RPMI8226 (cell line): Measurements from ENCODE around the gene CCDC187.
"Not testable (repeated sequence)": the region's sequence is repeated elsewhere in the genome, so short reads cannot be mapped to it uniquely, and the experiment has no call there.

Source experiments
- DNase-seq: peaks from one replicate; pipeline ENCODE4 v3.0.0-alpha.2; 2015

CCDC187 gene

GRCh38 chr9:136237486-136238341 is 66.2 kb downstream of the CCDC187 start:
- no peak for DNase-seq

GRCh38 chr9:136236471-136237410 is 67.2 kb downstream of the CCDC187 start:
- not testable (repeated sequence) for DNase-seq

GRCh38 chr9:136235709-136236455 is 68.0 kb downstream of the CCDC187 start:
- DNase-seq = no peak

GRCh38 chr9:136235171-136235570 is 68.7 kb downstream of the CCDC187 start:
- no peak for DNase-seq

DNA sequence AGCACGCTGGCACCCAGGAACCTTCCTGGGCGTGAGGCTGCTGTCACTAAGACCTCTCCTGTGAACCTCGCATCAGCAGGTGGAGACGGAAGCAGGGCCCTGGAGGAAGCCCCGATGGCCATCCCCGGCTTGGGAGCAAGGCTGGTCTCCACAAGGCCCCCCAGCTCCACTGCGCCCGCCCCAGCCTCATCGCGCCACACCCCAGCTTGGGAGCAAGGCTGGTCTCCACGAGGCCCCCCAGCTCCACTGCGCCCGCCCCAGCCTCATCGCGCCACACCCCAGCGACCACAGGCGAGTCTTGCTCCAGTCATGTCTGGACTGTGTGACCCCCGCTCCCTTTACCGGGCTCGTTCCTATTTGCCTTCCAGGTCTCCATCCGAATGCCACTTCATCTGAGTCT is 69.3 kb downstream of the CCDC187 start:
- no peak for DNase-seq

DNA sequence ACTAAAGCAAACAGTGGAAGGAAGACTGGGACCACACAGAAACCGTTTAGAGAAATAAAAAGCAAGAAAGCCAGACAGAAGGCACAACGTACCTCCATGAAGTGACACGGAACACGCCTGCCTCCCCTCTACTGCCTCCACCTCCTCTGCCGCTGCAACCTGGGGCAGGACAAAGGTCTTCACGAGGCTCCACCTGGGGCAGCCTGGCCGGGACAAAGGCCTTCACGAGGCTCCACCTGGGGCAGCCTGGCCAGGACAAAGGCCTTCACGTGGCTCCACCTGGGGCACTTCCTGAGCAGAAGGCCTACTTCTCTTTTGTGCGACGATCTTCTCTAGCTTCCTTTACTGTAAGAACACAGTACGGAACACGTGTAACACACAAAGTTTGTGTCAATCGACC is 70.0 kb downstream of the CCDC187 start:
- no peak for DNase-seq

DNA sequence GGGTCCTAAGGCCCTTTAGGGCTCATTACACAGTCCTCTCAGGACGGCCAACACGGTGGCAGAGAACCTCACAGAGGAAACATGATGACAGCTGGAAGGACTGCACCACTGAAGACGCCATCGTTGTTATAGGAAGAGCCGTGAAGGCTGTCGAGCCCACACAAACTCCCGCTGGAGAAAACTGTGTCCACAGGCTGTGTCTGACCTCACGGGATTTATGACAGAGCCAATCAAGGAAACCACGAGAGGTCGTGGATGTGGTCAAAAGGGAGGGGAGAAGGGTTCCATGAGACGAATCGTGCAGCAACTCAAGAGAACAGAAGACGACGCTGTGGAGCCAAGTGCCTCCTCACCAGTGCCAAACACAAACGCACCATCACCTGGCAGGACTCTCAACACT is 70.5 kb downstream of the CCDC187 start:
- no peak for DNase-seq

- DNase-seq = no peak
Observed at GRCh38 chr9:136232969-136233368, 70.9 kb downstream of the CCDC187 start.

GRCh38 chr9:136231478-136232297 is 72.2 kb downstream of the CCDC187 start:
- DNase-seq = no peak

DNA sequence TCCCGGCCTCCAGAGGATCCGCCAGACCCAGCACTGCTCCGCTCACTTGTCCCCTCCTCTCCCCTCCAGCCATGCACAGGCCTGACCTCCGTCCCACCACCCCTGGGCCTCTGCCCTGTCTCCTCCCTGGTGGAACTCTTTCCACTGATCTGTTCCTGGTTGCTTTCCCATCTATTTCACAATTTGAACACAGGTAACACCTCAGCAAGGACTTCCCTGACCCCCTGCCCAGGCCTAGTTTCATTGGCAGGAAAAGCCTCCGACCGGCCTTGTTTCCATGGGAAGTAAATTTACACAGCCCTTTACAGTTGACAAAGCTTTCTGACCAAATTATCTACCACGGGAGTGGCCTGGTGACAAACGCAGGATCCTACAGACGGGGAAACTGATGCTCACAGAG is 73.1 kb downstream of the CCDC187 start:
- DNase-seq = no peak

DNA sequence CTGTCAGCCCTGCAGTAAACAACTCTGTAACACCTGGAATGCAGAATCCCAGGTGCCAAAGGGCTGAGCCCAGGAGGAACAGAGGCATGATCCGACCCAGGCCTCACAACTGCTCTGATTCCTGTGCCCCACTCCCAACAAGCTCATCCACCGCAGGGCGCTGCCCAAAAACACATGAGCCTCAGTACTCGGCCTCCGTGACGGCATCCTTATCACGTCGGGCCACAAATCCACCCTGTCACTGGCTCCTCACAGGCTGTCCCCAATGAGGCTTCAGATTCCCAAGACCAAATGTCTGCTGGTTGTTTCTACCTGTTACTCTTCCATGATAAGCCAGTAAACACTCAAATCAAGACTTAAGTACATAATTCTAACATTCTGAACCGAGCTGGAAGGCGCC is 73.5 kb downstream of the CCDC187 start:
- DNase-seq = no peak

DNA sequence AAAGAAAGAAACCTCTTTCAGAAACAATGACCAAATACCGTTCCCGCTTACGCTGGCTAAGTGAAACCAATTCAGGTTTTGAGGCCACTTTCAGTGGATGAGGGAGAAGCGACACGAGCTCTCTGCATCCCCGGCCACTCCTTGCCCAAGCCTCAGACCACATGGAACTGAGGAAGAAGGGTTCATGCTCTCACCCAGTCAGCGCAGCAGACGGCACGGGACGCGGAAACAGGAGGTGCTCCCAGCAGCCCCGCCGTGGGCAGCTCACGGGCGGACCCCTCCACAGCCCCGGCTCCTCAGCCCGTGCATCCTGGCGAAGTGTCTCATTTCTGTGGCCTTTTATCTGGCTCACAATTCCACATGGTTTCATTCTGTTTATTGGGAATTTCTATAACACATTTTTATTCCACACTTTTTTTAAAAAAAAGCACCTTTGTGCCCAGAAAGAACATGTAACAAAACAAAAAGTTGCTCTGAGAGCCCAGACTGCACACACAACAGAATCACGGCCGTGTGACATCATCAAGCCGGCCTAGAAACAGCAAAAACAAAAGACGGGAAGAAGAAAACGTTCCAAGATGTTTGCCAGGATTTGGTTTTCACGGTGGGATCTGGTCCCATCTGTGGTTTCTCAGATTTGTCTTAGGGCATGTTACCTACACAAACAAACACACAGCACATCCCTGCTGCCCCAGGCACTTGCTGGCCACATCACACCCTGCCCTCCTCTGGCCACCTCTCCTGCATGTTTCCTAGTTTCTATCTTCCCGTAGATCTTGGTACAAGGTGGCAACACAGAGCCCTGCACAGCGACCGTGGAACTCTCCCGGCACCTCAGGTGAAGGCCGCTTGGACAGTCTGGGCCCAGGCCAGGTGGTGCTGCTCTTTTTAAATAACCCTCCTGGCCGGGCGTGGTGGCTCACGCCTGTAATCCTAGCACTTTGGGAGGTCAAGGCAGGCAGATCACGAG is 74.5 kb downstream of the CCDC187 start:
- DNase-seq = no peak

GRCh38 chr9:136228107-136228875 is 75.6 kb downstream of the CCDC187 start:
- DNase-seq = no peak

DNA sequence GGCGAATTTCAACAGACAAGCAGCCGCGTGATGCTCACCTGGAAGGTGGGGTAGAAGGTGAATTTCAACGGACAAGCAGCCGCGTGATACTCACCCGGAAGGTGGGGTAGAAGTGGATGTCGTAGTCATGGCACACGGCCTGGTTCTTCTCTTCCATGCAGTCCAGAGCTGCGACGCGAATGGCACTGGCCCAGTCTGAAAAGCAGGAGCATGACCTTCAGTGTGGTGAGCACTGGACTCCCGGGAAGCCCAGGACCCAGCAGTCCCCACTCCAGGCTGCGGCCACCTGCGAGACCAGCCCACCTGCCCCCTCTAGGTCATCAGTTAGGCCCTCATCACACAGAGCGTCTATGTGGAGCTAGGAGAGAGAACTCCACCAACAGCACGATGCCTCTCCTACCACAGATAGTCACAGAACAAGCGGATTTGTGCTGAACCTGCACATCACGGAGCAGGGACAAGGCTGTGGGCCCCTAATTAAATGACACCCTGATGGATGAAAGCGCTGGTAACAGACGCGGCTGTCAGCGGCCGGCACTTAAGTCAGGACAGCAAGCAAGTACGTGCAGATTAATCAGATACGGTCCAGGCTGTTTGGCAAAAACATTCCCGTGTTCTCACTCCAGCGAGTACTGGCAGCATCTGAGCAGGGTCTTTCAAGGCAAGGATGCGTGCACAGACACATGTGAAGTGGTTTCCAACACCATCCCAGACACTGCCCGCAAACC is 77.0 kb downstream of the CCDC187 start:
- DNase-seq = no peak

DNA sequence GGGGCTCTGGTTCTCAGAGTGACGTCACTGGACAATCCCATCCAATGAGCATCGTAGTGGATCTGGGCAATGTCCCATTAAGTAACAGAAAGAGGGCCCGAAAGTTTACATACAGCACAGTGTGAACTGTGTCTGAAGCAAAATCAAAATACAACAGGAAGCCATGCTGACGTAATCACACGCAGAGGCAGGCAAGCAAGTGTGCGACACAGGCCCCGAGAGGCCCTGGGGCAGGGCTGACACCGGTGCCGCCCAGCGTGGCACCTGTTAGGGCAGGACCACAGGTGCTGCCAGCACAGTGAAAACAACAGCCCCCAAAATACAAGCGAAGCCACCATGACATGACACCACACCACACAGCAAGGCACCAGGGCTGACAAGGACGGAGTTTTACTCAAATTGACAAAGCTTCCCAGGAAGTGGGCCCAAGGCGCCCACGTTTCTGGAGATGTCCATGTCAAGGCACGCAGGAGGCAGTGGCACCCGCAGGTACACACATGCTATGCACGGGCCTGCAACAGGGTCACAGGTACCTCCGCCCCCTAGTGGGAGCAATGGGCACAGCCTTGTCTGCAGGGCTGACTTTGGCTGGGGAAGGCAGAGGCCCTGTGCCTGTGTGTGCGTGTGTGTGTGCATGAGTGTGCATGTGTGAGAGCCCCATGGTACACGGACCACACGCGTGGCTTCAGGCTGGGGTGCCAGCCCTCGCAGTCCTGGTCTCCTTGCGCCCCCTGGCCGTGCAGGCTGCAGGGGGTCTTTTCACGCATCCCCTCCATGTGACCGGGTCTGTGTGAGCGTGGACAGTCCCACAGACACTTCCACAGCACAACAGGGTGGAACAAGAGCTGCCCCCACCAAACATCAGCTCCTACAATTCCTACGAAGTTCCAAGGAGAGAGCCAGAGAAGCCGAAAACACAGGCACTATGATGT is 77.9 kb downstream of the CCDC187 start:
- DNase-seq = peak; percentile 85

DNA sequence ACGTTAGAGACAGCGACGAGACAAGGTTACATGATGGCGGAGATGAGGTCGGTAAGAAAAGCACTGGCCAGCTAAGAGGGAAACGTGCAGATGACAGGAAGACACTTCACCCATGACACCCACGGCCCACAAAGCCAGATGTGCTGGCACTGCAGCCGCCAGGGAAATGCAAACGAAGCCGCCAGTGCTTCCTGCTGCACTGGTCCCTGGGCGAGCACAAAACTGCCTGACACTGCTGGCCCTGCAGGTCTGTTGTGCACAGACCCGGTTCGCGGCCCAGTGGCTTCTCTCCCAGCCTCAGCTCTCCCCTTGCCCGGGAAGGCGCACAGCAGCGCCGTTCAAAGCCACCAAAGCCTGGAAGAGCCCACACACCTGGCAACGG is 78.5 kb downstream of the CCDC187 start:
- DNase-seq = no peak

- DNase-seq = no peak
Observed at GRCh38 chr9:136223871-136224640, 79.8 kb downstream of the CCDC187 start.

DNA sequence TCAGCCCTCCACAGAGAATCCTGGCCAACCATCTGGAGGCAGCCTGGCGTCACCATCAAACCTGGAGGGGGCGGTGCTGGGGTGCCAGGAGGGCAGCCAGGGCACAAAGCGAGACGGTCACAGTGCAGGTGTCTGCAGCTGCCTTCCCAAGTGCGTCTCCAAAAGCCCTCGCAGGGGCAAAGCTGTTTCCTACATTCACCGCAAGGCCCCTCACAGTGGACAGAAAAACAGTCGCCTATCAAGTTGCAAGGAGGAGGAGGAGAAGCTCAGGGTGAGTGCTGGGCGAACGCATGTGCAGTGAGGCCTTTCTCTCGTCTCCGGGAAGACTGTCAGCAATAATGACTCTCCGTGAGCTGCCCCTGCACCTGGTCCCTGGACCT is 81.0 kb downstream of the CCDC187 start:
- DNase-seq = no peak
